NCI-H748 treated with DMSO at 0.1 percent for 48 hours (cell line): ENCODE data around the gene MELTF.

Source experiments
- DNase-seq: peaks from one replicate; lab custom pipeline; 2025; lab: John Stamatoyannopoulos, UW

The MELTF gene

DNA sequence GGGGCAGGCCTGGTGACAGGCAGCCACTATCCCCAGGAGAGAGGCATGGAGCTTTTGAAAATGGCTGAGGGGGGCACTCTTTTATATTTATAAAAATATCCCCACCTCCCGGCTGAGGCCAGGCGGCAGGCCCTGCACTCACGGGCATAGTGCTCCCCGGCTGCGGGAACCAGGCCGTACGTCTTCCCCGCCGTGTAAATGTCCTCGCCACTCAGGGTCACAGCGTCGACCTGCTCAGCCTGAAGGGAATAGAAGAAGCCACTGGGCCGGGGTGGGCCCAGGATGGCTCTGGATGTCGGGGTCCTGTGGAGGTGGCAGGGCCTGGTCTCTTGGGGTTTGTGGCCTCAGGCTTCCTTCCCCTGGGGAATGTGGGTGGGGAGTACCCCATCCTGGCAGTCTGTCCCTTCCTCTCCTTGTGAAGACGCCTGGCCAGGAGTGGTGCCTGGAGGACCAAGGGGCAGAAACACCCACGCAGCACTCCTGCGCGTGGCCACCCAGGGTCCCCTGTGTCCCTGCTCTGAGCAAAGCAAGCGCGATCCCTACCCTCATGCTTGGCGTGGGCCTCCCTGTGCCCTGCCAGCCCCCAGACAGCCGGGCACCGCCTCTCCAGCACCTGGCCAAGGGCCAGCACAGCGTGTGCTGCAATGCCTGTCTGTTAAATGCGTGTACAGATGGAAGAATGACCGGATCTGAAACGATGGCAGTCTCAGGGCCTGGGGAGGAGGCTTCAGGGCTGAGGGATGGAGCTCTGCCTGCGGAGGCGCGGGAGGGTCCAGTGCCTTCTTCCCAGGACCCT, 18.9 kb downstream of the MELTF start:
- DNase-seq: no peak

DNA sequence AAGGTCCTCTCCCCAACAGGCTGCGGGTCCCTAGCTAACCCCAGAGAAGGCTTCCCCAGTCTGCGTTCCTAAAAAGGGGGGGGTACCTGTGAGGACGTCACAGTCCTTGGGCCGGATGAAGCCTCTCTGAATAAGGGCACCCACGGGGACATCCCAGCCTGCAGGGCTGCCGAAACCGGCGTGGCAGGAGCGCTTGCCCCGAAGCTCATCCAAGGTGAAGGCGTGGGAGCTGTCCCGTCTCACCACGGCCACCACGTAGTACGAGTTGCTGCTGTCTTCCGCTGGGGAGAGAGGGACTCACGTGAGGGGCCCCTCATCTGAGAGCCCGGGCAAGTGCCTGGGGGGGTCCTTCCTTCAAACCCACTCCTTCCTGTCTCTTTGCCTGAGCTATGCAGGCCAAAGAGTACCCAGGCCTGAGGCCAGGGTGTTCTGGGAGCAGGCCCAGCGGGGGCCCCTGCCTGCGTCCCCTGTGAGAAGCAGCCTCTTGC, 20.0 kb downstream of the MELTF start:
- no peak for DNase-seq

DNA sequence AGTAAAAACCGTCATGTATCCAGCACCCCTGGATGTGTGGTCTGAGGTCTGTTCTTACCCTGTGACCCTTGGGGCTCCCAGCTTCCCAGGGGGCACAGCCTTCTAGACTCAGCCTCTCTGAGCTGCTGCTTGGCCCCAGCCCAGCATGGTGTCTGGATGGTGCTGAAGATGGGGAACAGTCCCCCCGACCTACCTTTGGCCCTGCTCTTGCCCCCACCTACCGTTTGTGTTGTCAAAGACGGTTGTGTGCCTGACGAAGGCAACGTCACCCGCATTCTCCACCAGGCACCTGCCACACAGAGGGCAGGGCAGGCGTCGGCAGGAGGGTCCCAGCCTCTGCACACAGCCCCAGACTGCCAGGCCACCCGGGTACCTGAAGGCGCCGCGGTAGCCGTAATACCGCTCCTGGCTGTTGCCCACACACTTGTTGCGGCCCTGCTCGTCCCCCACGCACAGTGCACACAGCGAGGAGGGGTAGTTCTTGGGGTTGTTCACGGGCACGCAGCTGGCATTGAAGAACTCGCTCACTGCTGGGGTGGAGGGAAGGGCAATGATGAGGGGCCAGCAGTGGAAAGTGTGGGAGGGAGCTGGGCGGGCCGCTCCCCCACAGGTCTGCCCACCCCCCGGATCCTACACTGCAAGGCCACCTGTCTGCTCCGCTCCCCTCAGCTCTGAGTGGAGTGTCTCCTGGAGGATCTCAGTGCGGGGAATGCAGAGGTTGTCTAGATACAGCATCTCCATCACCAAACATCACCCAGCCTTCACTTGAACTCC, 21.0 kb downstream of the MELTF start:
- DNase-seq: no peak

DNA sequence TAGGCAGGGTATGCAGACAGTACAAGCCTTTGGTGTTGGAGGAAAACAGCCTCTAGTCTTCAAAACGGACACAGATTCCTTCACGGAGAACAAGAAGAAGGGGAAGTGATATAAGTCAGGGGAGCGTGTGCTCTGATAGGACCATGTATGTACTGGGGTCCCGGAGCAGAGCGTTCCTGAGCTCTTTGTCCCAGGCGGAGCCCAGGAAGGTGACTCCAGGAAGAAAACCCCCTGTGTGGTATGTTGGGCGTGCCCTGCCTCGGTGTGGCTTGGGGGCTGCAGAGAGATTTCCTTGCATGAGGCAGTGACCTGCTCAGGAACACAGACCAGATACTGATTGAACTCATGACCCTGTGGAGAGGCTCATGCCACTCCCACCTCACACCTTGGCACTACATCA, 21.7 kb downstream of the MELTF start:
- DNase-seq: no peak

DNA sequence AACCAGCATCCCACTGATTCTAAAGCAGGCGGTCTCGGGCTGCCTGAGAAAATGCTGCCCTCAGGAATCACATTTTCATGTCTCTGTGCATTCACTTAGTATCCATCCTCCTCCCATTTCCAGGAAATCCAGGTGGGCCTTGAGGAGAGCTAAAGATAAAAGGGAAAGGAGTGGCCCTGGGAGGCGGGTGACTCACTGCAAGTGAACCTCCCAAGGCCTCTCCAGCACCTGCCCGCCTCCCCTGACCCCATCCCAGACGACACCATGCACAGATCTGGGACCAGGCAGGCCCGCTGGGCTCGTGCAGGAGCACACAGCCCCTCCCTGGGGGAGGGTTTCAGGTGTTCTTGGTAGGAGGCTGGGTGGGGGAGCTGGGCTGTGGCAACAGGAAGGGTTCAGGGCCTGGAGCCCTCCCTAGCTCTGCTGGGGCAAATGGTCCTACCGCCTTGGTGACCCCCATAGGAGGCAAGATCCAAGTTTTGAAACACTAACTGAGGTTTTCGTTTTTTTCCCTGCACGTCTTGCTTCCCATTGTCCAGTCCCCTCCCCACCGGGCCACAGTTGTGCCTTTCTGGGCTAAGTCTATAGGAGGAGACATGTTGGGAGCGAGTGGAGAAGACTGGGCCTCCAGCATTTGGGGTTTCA, 22.2 kb downstream of the MELTF start:
- DNase-seq: no peak

DNA sequence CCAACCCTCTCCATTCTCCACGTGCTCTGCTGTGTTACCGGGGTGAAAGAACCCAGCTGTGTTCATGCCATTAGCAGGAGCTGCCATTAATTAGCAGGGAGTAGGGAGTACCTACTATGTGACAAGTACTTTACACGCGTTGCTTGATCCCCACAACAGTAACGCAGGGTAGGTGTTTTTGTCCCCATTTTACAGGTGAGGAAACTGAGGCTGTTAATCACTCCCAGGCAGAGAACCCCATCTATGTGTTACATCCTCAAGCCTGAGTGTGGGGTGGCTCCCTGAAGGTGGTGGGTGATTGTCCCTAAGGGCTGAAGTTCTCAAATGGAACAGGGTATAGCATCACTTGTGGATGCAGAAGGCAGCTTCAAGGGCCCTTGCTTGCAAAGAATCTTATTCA, 22.8 kb downstream of the MELTF start:
- DNase-seq: no peak

DNA sequence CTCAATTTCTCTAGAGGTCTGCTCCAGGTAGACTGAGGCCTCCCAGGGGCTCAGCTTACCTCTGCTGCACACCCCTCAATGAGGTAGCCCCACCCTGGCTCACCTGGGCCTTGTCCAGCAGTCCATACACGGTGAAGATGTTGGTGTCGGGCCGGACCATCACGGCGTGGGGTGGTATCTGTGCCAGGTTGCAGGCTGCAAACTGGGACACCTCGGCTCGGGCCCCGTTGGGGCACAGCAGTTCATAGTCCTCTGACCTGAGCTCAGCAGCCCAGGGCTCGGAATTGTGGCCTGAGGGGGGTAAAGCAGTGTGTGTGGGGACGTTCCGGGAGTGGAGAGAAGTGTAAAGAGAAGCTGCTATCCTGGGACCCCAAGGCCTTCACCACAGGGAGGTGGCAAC, 23.2 kb downstream of the MELTF start:
- no peak for DNase-seq

DNA sequence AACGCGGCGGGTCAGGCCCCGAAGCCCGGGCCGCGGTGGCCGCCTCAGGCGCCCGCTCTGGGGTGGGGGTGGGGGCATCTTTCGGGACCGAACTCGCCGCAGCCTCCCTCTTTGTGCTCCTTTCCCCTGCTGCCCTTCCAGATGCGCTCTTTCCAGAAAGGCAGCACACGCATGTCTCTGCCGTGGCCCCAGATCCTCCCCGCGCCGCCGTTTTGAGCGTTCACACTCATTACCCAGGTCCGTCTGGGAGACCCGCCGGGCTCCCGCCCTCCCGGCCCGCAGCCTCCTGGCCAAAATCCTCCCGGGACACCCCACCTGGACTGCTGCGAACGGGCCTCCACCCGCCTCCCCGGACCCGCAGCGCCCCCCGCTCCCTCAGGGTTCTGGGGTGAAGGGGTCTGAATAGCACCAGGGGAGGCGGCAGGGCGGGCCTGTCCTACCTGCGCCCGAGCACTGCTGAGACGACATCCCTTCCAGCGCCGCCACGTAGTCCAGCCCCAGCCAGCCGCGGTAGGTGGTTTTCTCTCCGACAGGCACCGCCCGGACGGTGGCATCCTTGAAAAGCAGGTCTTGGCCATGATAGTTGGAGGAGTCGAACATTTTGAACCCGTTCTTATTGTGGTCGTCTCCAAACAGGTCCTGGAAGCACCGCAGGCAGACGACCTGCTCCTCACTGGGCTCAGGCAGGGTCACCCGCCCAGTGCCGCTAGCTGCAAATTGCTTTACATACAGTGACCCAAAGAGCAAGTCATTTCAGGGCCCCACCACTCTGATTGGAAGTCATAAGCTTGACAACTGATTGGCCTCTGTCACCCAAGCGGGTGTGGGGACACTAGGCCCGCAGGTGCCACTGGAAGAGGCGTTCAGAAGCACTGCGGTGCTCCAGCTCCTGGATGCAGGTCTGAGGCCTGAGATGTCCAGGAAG, 25.9 kb downstream of the MELTF start:
- no peak for DNase-seq

DNA sequence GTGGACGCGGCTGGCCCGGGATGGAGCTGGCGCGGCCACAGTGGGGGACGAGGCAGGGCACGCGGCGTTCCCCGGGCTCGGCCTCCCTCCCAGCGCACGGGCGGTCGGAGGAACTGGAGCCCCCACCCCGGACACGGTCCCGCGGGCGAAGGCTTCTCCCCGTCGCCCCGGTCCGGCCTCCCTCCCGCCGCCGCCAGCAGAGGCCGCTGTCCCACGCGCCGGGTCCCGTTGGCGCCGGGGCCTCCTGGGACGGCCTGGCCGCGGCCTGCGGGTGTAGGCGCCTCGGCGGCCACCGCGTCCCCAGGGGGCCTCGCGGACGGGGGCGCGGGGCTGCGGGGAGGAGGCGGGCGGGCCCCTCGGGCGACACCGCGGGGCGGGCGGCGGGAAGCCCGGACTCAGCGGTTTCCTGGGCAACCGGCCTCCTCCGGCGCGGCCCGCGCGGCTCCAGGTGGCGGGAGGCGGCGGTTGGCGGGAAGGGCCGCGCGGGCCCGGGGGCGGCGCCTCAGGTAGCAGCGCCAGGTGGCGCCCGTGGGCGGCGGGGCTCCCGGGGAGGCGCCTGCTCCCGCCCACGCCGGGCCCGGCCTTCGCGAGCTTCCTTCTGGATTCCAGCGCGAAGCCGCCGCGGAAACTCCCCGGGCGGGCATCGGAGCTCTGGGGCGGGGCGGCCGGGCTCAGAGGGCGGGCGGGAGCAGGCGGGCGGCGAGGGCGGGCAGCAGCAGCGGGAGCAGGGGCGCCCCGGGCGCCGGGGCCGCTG, 26.7 kb downstream of the MELTF start:
- DNase-seq: no peak

DNA sequence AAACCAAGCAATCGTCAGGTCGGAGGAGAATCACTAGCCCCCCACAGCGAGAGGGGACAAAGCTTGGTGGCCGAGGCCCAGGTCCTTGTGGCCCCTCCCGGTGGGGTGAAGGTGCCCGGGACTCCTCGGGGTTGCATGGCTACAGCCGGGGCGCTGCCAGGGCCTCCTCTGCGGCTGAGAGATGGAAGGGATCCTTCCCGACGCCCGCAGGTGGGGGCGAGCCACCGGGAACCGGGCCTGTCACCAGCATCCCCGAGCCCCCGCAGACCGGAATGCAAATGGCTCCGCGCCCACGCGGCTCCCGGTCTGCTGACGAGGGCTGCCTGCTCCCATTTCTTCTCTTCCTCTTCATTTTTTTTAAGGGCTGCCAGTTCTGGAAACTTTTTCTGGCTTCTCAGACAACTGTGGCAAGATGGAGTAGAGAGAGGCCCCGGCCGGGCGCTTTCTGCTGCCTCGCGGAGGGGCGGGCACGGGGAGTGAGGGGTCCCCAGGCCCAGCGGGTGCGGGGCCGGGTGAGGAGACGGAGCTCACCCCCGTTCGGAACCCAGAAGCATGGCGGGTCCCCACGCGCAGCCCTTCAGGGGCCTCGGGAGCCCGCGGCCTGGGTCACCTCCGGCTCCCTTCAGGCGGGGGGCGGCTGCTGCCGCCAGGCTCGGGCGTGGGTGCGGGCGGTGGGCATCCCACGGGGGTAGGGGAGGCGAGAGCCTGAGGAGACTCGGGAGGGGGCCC, 27.5 kb downstream of the MELTF start:
- no peak for DNase-seq

DNA sequence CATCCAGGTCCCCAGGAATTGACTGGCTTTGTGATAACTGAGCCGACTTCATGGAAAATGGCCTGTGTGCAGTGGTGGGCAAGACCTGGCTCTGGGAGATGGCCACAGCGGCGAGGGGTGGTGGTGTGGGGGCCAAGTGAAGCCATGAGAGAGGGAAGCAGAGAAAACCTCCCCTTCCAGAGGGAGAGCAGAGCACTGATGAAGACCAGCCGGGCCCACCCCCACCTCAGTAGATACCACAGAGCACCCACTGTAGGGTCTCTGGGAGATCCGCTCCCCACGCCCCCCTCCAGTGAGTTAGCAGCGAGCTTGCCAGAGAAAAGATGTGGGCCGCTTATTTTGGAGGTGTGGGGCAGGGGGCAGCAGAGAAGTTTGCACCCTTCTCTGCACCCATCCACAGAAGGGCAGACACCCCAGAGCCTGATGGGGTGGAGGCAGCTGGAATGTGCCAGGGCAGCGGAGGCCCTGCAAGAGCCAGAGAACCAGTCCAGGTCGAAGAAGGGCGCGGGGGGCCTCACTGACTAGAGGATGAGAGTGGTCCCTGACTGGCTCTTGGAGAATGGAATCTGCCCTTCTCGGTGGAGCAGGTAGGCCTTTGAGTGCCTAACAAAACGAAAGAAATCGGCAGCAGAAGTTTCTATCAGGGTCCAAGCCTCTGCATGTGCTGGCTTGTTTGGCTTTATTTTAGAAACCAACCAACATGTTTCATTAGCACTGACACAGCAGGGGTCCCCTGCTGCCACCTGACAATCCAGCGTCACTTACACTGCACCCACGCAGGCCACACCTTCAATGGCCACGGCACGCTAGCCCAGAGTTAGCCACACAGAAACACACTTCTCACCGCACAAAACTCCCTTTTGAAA, 28.3 kb downstream of the MELTF start:
- no peak for DNase-seq

DNA sequence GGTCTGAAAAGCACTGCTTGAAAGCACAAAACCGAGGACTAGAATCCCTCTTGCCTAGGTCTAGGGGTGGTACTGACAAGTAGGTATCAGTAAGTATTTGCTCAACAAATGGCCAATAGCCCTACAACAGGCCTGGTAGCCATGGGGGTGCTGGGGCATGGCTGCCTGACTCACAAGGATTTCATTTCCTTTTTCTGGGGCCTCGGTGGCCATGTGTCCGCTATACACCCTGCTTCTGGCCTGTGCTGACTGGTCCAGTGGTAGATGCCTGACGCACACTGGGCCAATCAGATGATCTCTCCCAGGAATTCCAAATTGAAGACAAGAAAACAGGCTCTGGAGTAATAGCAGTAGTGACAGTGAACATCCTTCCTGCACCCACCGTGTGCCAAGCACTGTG, 29.4 kb downstream of the MELTF start:
- DNase-seq: no peak

DNA sequence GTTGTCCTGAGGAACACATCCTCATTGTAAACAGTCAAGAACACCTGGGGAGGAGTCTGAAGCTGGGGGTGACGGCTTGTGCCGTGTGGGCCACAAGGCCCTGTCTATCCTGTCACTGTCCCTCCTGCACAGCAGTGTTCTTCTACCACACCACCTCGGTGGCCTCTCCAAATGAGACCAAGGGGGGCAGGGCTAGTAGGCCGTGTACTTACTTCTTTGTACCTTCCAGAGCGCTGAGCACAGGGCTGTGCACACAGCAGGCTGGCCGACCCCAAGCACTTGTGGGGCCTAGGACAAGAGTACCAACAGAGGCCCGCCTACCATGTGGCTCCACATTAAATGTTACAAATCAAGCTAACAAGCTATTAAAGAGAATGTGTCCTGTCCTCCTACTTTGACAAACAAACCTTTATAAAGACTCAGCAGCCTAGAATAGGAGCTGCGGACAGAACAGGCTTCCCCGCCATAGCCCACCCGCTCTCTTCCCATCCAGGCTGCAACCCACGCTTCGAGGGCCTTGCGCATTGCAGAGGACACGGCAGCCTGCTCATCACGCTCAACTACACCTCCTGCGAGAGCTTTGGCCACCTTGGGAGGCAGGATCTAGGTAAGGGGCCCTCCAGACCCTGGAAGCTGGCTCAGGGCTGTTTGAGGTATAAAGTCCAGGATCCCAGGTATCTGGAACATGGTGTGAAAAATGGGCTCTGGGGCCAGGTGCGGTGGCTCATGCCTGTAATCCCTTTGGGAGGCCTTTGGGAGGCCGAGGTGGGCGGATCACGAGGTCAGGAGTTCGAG, 30.5 kb downstream of the MELTF start:
- DNase-seq: no peak

DNA sequence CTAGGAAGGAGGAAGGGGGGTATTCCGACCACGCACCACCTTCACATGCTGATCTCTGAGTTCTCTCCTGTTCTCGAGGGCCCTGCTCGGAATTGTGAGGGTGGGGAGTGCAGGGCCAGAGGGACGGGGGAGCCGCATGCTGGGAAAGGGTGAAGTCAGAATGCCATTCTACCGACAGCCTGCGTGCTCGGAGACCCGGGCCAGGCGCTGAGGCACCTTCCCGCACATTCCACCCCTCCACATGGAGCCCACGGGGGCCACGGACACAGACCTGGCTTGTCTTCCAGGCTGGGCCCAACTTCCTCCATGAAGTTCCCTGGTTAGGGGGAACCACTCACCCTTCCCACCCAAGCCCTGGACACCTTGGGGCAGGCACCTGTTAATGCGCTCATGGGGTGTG, 32.3 kb downstream of the MELTF start:
- DNase-seq: no peak

DNA sequence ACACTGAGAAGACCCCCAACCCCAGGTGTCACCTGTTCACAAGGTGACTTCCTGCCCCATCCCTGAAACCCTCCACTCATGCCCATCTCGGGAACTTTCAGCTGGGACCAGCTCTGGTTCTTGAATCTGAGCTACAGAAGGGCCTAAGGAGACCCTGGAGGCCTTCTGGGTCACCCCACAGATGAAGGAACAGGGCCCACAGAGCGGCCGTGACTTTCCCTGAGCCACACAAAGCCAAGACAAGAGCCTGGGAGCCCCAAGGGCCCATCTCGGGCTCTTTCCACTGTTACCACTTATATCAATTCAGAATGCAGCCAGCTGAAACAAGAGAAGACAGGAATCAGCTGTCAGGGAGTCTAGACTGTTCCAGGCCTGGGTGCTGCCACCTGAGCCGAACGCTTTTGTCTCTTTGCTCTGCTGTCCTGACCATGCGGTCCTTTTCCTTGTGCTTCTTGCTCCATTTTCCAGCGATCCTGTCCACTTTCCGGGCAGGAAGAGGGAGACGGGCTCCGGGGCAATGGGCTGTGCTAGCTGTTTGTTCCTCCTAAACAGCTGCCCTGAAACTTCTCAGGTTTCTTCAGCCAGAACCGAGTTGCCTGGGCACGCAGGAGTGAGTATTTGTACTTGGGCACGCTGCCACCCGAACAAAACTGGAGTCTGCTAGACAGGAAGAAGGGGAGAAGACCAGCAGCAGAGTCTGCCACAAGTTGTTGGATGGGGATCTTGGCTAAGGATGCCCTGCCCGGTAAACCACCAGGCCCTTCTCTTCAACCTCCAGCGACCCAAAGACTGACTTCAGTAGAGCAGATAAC, 33.0 kb downstream of the MELTF start:
- no peak for DNase-seq

DNA sequence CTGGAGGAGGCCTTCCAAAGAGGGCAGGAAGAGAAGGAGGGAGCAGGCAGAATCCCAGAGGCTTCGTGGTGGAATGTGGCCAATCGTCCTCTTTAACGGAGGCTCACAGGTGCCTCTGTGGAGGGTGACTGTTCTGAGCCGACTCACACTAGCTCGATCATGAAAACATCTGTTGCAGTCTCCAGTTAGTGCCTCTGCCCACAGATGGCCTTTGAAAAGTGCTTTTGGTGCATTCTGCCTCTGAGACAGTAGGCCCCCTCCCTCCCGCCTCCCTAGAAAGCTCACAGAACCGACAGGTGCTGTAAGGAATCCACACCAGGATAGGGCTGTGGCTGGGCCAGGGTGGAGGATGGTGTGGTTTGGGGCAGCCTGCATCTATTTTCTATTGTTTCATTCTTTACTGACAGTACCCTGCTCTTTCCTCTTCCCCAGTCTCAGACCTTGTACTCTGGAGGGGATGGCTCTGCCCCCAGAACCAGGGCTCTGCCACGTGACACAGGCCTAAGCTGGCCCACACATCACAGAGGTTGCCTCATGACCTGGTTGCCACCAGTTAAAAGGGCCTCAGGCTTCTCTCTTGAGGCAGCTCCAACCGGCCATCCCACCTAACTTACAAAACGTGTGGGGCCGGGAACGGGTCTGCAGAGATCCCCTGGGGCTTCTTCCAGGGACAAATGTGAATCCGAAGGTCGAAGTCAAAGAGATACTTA, 33.8 kb downstream of the MELTF start:
- DNase-seq: no peak

DNA sequence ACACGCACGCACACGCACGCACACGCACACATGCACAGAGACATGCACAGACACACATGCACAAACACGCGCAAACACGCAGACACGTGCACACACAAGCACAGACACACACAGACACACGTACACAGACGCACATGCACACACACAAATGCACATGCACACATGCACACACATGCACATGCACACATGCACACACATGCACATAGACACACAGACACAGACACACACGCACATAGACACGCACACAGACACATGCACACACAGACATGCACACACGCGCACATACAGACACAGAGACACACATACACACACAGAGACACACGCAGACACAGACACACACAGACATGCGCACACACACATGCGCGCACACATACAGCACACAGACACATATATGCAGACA, 34.6 kb downstream of the MELTF start:
- DNase-seq: no peak
